Peyer's patch (tissue), 4 donors: Measurements from ENCODE around the gene ACVR2B.
"Not testable (repeated sequence)": the region's sequence is repeated elsewhere in the genome, so short reads cannot be mapped to it uniquely, and the experiment has no call there.

Source experiments
- CTCF ChIP-seq, 6 experiments: fragments of 450-650 bp in 4 of 6; fragments of 200-600 bp in 2 of 6; sonication (generic) in 1 of 6; IDR thresholded peaks; one replicate each; pipeline ENCODE4 v1.5.1; 2017 to 2019; ENCODE audit warnings: antibody characterized with exemption in 6 of 6, mild to moderate bottlenecking in 3 of 6, moderate library complexity in 1 of 6
- POLR2A ChIP-seq, 2 donors: fragments of 450-650 bp; IDR thresholded peaks; one replicate each; pipeline ENCODE4 v1.5.1; 2017; ENCODE audit warnings: antibody characterized with exemption in 2 of 2, mild to moderate bottlenecking in 2 of 2, moderate library complexity in 2 of 2

DNA sequence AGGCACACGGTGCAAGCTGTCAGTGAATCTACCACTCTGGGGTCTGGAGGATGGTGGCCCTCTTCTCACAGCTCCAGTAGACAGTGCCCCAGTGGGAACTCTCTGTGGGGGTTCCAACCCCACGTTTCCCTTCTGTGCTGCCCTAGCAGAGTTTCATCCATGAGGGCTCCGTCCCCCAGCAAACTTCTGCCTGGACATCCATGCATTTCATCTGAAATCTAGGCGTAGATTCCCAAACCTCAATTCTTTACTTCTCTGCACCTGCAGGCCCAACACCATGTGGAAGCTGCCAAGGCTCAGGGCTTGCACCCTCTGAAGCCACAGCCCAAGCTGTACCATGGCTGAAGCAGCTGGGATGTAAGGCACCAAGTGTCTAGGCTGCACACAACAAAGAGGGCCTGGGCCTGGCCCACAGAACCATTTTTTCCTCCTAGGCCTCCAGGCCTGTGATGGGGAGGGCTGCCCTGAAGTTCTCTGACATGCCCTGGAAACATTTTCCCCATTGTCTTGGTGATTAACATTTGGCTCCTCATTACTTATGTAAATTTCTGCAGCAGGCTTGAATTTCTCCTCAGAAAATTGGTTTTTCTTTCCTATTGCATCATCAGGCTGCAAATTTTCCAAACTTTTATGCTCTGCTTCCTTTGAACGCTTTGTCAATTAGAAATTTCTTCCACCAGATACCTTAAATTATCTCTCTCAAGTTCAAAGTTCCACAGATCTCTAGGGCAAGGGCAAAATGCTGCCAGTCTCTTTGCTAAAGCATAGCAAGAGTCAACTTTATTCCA is 20.6 kb upstream of the ACVR2B start:
- not testable (repeated sequence) for TF ChIP-seq CTCF, POLR2A (IDR thresholded peaks at IDR 0.05)
